ENCODE results near the gene TBC1D5.

GRCh38 chr3:17557749-17558463 is 184.5 kb downstream of the TBC1D5 start:
- TF ChIP-seq CTCF (IDR thresholded peaks at IDR 0.05) = no peak
- TF ChIP-seq POLR2A (IDR thresholded peaks at IDR 0.05) = no peak
- TF ChIP-seq POLR2AphosphoS5 (IDR thresholded peaks at IDR 0.05; ENCODE audit: insufficient read depth in 1 of 2, low read depth in 1 of 2) = no peak

Data from vagina (tissue), 2 donors.